Cardiac muscle cell (in vitro differentiated cells and primary cell): ENCODE data around the gene SMARCD1. TPM values are rescaled to one million over a fixed set of nuclear protein-coding genes. Genes with fewer than 3 reads are reported as not detected.
A peak's percentile ranks its signal among the peaks of the same experiment; 100 is the strongest.
"Not testable (repeated sequence)": the region's sequence is repeated elsewhere in the genome, so short reads cannot be mapped to it uniquely, and the experiment has no call there.

Experiments used
- DNase-seq, 2 donors: peaks; one replicate each; pipeline versions ENCODE4 v3.0.0 to v3.0.0-alpha.2; 2010 to 2017; ENCODE audit warnings: low read depth in 1 of 2, low spot score in 1 of 2
- H3K27ac ChIP-seq: fragments of 200-600 bp; sonication (generic); 2 replicates; pipeline ENCODE4 v1.5.1; 2016
- H3K27me3 ChIP-seq: fragments of 200-600 bp; sonication (generic); 2 replicates; pipeline ENCODE4 v1.6.0; 2016; ENCODE audit warnings: control low read depth
- H3K36me3 ChIP-seq: fragments of 200-600 bp; sonication (generic); 2 replicates; pipeline ENCODE4 v1.5.1; 2016; ENCODE audit warnings: control low read depth
- H3K4me1 ChIP-seq: fragments of 200-600 bp; sonication (generic); 2 replicates; pipeline ENCODE4 v1.8.1; 2017; ENCODE audit warnings: low read depth, mild to moderate bottlenecking, mixed run types
- H3K4me3 ChIP-seq: fragments of 200-600 bp; sonication (generic); 2 replicates; pipeline ENCODE4 v1.5.1; 2016; ENCODE audit warnings: mild to moderate bottlenecking
- H3K9me3 ChIP-seq: fragments of 200-600 bp; sonication (generic); 2 replicates; pipeline ENCODE4 v1.5.1; 2017; ENCODE audit warnings: low read depth, mild to moderate bottlenecking, control low read depth
- polyA plus RNA-seq: library from polyadenylated mRNA; unstranded; fragments of >200 nt; fragmentation: Nextera tagmentation; extraction: Ambion mirVana; gene quantifications from 2 replicates; pipeline ENCODE4 v1.2.1, GENCODE V29; 2016
- total RNA-seq: library from RNA; depleted of rRNA; stranded (reverse); fragments of >200 nt; gene quantifications from 2 replicates; pipeline ENCODE4 v1.2.3, GENCODE V29; 2016
- TF ChIP-seq, protein P1 (sequence below): IDR thresholded peaks from 2 replicates; pipeline ENCODE4 v1.5.1; 2012; ENCODE audit warnings: low read depth, mild to moderate bottlenecking, low read length

SMARCD1 gene
- total and polyA plus RNA-seq, 2 experiments from 2014 or later: 45.1 to 108 TPM

GRCh38 chr12:50132505-50133135 is 47.5 kb downstream of the SMARCD1 start:
- no peaks in the 10 kb centered on the region for H3K27me3 ChIP-seq
- H3K4me1 ChIP-seq: peaks cover 2% of the 10 kb centered on the region
- no peak overlapping the region for H3K27ac ChIP-seq
- H3K36me3 ChIP-seq: peaks cover 47% of the 10 kb centered on the region
- H3K9me3 ChIP-seq: no peaks in the 10 kb centered on the region
- TF ChIP-seq, protein P1, sequence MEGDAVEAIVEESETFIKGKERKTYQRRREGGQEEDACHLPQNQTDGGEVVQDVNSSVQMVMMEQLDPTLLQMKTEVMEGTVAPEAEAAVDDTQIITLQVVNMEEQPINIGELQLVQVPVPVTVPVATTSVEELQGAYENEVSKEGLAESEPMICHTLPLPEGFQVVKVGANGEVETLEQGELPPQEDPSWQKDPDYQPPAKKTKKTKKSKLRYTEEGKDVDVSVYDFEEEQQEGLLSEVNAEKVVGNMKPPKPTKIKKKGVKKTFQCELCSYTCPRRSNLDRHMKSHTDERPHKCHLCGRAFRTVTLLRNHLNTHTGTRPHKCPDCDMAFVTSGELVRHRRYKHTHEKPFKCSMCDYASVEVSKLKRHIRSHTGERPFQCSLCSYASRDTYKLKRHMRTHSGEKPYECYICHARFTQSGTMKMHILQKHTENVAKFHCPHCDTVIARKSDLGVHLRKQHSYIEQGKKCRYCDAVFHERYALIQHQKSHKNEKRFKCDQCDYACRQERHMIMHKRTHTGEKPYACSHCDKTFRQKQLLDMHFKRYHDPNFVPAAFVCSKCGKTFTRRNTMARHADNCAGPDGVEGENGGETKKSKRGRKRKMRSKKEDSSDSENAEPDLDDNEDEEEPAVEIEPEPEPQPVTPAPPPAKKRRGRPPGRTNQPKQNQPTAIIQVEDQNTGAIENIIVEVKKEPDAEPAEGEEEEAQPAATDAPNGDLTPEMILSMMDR: peak; percentile 61
- peak; percentile 28 to 71 for DNase-seq
- H3K4me3 ChIP-seq: no peak overlapping the region

GRCh38 chr12:50142993-50143392 is 57.9 kb downstream of the SMARCD1 start:
- TF ChIP-seq, protein P1: no peak
- peaks cover 14% of the 10 kb centered on the region for H3K4me1 ChIP-seq
- no peaks in the 10 kb centered on the region for H3K9me3 ChIP-seq
- no peak for DNase-seq
- H3K27me3 ChIP-seq: no peaks in the 10 kb centered on the region
- H3K4me3 ChIP-seq: no peak overlapping the region
- H3K27ac ChIP-seq: peak overlapping the region; percentile 73
- peaks cover 14% of the 10 kb centered on the region for H3K36me3 ChIP-seq

DNA sequence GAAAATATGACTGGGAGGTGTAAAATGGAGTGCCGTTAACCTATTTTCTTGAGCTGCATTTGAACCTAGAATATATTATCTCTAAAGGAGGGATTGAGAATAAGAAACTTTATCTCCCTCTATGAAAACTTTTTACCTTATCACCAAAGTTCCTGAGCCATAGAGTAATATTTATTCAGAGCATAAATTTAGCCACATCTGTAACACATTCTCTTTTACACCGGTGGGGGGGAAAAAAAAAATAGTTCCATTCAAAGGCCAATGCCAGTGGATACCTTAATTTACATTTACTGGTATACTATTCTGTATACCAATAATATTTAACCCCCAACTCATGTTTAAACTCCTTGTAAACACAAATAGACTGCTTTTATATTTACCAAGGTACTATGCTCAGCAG is 60.3 kb downstream of the SMARCD1 start:
- no peaks in the 10 kb centered on the region for H3K9me3 ChIP-seq
- no peak for DNase-seq
- H3K36me3 ChIP-seq: no peaks in the 10 kb centered on the region
- H3K4me3 ChIP-seq: no peak overlapping the region
- peaks cover 14% of the 10 kb centered on the region for H3K4me1 ChIP-seq
- H3K27ac ChIP-seq: peak overlapping the region; percentile 43
- TF ChIP-seq, protein P1: no peak
- no peaks in the 10 kb centered on the region for H3K27me3 ChIP-seq

- no peak for DNase-seq
- Histone ChIP-seq H3K27ac (no peak overlapping the region), H3K4me3 (no peak overlapping the region), H3K9me3 (no peaks in the 10 kb centered on the region), H3K4me1 (peaks cover 14% of the 10 kb centered on the region), H3K36me3 (no peaks in the 10 kb centered on the region), H3K27me3 (no peaks in the 10 kb centered on the region)
- TF ChIP-seq, protein P1: no peak
Observed at GRCh38 chr12:50147281-50147680, 62.1 kb downstream of the SMARCD1 start.

DNA sequence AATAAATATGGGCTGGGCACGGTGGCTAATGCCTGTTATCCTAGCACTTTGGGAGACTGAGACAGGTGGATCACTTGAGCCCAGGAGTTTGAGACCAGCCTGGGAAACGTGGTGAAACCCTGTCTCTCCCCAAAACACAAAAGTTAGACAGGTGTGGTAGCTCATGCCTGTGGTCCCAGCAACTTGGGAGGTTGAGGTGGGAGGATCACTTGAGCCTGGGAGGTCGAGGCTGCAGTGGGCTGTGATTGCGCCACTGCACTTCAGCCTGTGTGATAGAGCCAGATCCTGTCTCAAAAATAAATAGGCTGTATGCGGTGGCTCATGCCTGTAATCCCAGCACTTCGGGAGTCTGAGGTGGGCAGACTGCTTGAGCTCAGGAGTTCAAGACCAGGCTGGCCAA is 62.9 kb downstream of the SMARCD1 start:
- H3K27me3 ChIP-seq, H3K9me3 ChIP-seq: not testable (repeated sequence)

DNA sequence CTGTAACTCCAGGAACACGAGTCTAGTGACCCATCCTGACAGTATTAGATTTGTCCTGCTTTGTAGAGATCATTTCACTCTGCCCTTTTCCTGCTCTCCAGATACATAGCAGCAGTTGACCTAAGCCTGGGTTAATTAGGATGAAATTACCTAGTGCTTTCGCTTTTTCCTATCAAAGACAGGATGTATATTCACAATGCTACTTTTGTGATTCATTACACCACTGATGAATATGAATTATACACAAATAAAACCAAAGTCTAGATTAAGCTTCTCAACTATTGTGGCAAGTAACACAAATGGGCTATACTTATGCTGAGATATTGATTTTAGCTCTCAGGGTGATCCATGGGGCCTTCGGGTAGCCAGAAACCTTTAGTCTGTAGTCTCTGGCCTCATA is 64.2 kb downstream of the SMARCD1 start:
- H3K27me3 ChIP-seq: no peaks in the 10 kb centered on the region
- peak overlapping the region; percentile 34 for H3K27ac ChIP-seq
- no peaks in the 10 kb centered on the region for H3K4me1 ChIP-seq
- no peaks in the 10 kb centered on the region for H3K36me3 ChIP-seq
- no peaks in the 10 kb centered on the region for H3K9me3 ChIP-seq
- TF ChIP-seq, protein P1: no peak
- H3K4me3 ChIP-seq: no peak overlapping the region
- no peak for DNase-seq

More for the DNA sequence above, 62.9 kb downstream of the SMARCD1 start:
- H3K27ac ChIP-seq, H3K4me3 ChIP-seq, H3K4me1 ChIP-seq, H3K36me3 ChIP-seq, DNase-seq: not testable (repeated sequence)

Other genes starting within 250 kb of the SMARCD1 start
- 5.9 and 7.1 TPM in 2 replicates for gene BCDIN3D, start 242.2 kb upstream of the SMARCD1 start, total RNA-seq
- 6.4 and 8.9 TPM in 2 replicates for gene BCDIN3D, start 242.2 kb upstream of the SMARCD1 start, polyA plus RNA-seq
- 0.06 TPM in 1 of 2 replicates, not detected in the other for gene FAIM2, start 181.4 kb upstream of the SMARCD1 start, total RNA-seq
- 0.49 TPM in 1 of 2 replicates, not detected in the other for gene FAIM2, start 181.4 kb upstream of the SMARCD1 start, polyA plus RNA-seq
- gene AQP2, start 134.6 kb upstream of the SMARCD1 start, total RNA-seq: not detected in 2 replicates
- gene AQP2, start 134.6 kb upstream of the SMARCD1 start, polyA plus RNA-seq: not detected in 2 replicates
- 1.6 TPM in 1 of 2 replicates, not detected in the other for gene AQP5, start 123.5 kb upstream of the SMARCD1 start, total RNA-seq
- 0.56 and 0.74 TPM in 2 replicates for gene AQP5, start 123.5 kb upstream of the SMARCD1 start, polyA plus RNA-seq
- gene AQP6, start 112.4 kb upstream of the SMARCD1 start, total RNA-seq: 1.8 TPM in 1 of 2 replicates, not detected in the other
- gene AQP6, start 112.4 kb upstream of the SMARCD1 start, polyA plus RNA-seq: 0.26 and 0.42 TPM in 2 replicates
- gene RACGAP1, start 59.8 kb upstream of the SMARCD1 start, total RNA-seq: 10.4 and 63.9 TPM in 2 replicates
- gene RACGAP1, start 59.8 kb upstream of the SMARCD1 start, polyA plus RNA-seq: 13.4 and 57.3 TPM in 2 replicates
- gene ASIC1, start 27.7 kb upstream of the SMARCD1 start, total RNA-seq: 5.0 and 7.0 TPM in 2 replicates
- gene ASIC1, start 27.7 kb upstream of the SMARCD1 start, polyA plus RNA-seq: 4.6 and 6.9 TPM in 2 replicates
- gene GPD1, start 18.7 kb downstream of the SMARCD1 start, total RNA-seq: 1.7 and 3.4 TPM in 2 replicates
- gene GPD1, start 18.7 kb downstream of the SMARCD1 start, polyA plus RNA-seq: 2.5 and 4.3 TPM in 2 replicates
- gene COX14, start 26.9 kb downstream of the SMARCD1 start, total RNA-seq: 43.9 and 105 TPM in 2 replicates
- 234 and 265 TPM in 2 replicates for gene COX14, start 26.9 kb downstream of the SMARCD1 start, polyA plus RNA-seq
- 51.9 and 78.4 TPM in 2 replicates for gene CERS5, start 82.0 kb downstream of the SMARCD1 start, total RNA-seq
- 107 and 127 TPM in 2 replicates for gene CERS5, start 82.0 kb downstream of the SMARCD1 start, polyA plus RNA-seq
- 12.6 and 12.8 TPM in 2 replicates for gene LIMA1, start 198.2 kb downstream of the SMARCD1 start, total RNA-seq
- gene LIMA1, start 198.2 kb downstream of the SMARCD1 start, polyA plus RNA-seq: 8.9 and 9.9 TPM in 2 replicates